Loucy (cell line): ENCODE measurements around the gene TUFT1.

Source experiments
- H2AFZ ChIP-seq: fragments of 200-600 bp; sonication (generic); 2 replicates; pipeline ENCODE4 v1.6.0; 2016; ENCODE audit warnings: antibody characterized with exemption, mild to moderate bottlenecking, low read length, moderate library complexity
- H3F3A ChIP-seq: fragments of 200-600 bp; 2 replicates; pipeline ENCODE4 v1.6.0; 2016; ENCODE audit warnings: antibody characterized with exemption, low read depth, mild to moderate bottlenecking
- H3K27me3 ChIP-seq: fragments of 200-600 bp; sonication (generic); 2 replicates; pipeline ENCODE4 v1.6.1; 2014; ENCODE audit warnings: low read length, mild to moderate bottlenecking; ENCODE audit not compliant: insufficient read depth, poor library complexity, severe bottlenecking
- H3K36me3 ChIP-seq: fragments of 200-600 bp; sonication (generic); 2 replicates; pipeline ENCODE4 v1.6.1; 2016; ENCODE audit warnings: low read length; ENCODE audit not compliant: insufficient read depth
- H3K4me1 ChIP-seq: fragments of 200-600 bp; sonication (generic); 2 replicates; pipeline ENCODE4 v1.5.1; 2014; ENCODE audit warnings: low read length, mild to moderate bottlenecking; ENCODE audit not compliant: insufficient read depth, poor library complexity, severe bottlenecking
- H3K4me2 ChIP-seq: fragments of 200-600 bp; sonication (generic); 2 replicates; pipeline ENCODE4 v1.6.0; 2014; ENCODE audit warnings: antibody characterized with exemption, low read length, low read depth, mild to moderate bottlenecking; ENCODE audit not compliant: poor library complexity, severe bottlenecking
- H3K4me3 ChIP-seq: fragments of 200-600 bp; sonication (generic); 2 replicates; pipeline ENCODE4 v1.5.1; 2014; ENCODE audit warnings: low read length, mild to moderate bottlenecking, mixed read lengths; ENCODE audit not compliant: poor library complexity, severe bottlenecking
- H3K79me2 ChIP-seq: fragments of 200-600 bp; sonication (generic); 2 replicates; pipeline ENCODE4 v1.6.1; 2014; ENCODE audit warnings: low read length; ENCODE audit not compliant: insufficient read depth
- H3K9ac ChIP-seq: fragments of 200-600 bp; sonication (generic); 2 replicates; pipeline ENCODE4 v1.6.0; 2014; ENCODE audit warnings: mild to moderate bottlenecking, low read depth, low read length, moderate library complexity; ENCODE audit not compliant: poor library complexity, severe bottlenecking
- H3K9me2 ChIP-seq: fragments of 200-600 bp; sonication (generic); replicated peaks from 2 replicates; pipeline ENCODE4 v1.6.1; 2016; ENCODE audit warnings: low read depth, low read length, mixed read lengths
- H3K9me3 ChIP-seq: fragments of 200-600 bp; sonication (generic); 2 replicates; pipeline ENCODE4 v1.6.1; 2014; ENCODE audit warnings: mild to moderate bottlenecking, antibody characterized with exemption, low read length, low read depth; ENCODE audit not compliant: insufficient read depth
- H4K20me1 ChIP-seq: fragments of 200-600 bp; sonication (generic); 2 replicates; pipeline ENCODE4 v1.6.0; 2014; ENCODE audit warnings: antibody characterized with exemption, low read length, mild to moderate bottlenecking; ENCODE audit not compliant: insufficient read depth, poor library complexity, severe bottlenecking
- CTCF ChIP-seq: fragments of 200-600 bp; sonication (generic); conservative IDR thresholded peaks from 2 replicates; pipeline ENCODE4 v1.5.1; 2014; ENCODE audit warnings: mild to moderate bottlenecking, antibody characterized with exemption, low read length
- EZH2phosphoT487 ChIP-seq: fragments of 200-600 bp; IDR thresholded peaks from 2 replicates; pipeline ENCODE4 v1.6.1; 2018; ENCODE audit warnings: antibody characterized with exemption, mild to moderate bottlenecking, moderate library complexity, borderline replicate concordance

Gene TUFT1

GRCh38 chr1:151510020-151510405 is 30.1 kb upstream of the TUFT1 start:
- TF ChIP-seq EZH2phosphoT487 (no peak), CTCF (no peak)
- Histone ChIP-seq H3K4me3 (no peak overlapping the region), H3K9me3 (no peaks in the 10 kb centered on the region), H4K20me1 (no peaks in the 10 kb centered on the region), H3K9ac (no peak overlapping the region), H3K36me3 (no peaks in the 10 kb centered on the region), H3K79me2 (no peaks in the 10 kb centered on the region), H3K27me3 (no peaks in the 10 kb centered on the region), H3K4me2 (peak overlapping the region; percentile 99), H3K4me1 (peaks cover 32% of the 10 kb centered on the region), H3K9me2 (no peaks in the 10 kb centered on the region), H3F3A (no peaks in the 10 kb centered on the region), H2AFZ (no peak overlapping the region; the same call in 1 of the 2 replicates)

- no peak for TF ChIP-seq CTCF
- TF ChIP-seq EZH2phosphoT487: no peak
These were observed 29.5 kb upstream of the TUFT1 start for GRCh38 chr1:151510614-151510956.

DNA sequence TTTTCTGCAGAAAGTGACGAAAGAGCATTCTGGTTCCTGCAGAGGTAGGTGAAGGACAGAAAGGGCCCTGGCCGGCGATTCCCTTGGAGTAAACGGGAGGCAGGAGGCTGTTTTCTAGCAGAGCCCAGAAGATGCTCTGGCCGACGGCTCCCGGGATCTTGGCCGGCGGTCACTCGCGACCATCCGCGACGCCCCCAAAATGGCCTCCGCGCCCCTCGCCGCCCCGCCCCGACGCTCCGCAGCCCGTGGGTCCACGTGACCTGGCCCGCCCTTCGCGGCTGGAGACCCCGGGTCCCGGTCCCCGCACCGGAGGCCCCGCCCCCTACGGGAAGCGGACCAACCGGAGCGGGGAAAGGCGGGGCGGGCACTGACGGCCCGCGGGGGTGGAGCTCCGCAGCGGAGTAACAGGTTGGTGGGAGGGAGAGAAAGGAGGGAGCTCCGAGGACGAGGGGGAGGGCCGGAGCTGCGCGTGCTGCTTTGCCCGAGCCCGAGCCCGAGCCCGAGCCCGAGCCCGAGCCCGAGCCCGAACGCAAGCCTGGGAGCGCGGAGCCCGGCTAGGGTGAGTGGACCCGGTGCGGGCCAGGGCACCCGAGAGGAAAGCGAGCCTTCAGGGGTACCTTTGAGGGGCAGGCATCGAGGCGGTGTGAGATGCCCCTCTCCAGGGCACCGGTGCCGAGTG is 29.0 kb upstream of the TUFT1 start, which contains the start of gene CGN:
Gene CGN, plus strand, starts transcription at position 431 of the 679 bp plus-strand sequence. CDS start 7,133 bp downstream, outside the sequence.
- Histone ChIP-seq H2AFZ (peak within 1 kb of the TSS; percentile 96), H3K79me2 (no peaks in the 10 kb centered on the region), H3K4me2 (peak within 1 kb of the TSS; percentile 99), H3K9ac (peak within 1 kb of the TSS; percentile 73), H3K27me3 (no peaks in the 10 kb centered on the region), H3K4me1 (peaks cover 32% of the 10 kb centered on the region), H3K4me3 (peak within 1 kb of the TSS; percentile 85), H4K20me1 (no peaks in the 10 kb centered on the region), H3K9me3 (no peaks in the 10 kb centered on the region), H3K9me2 (no peaks in the 10 kb centered on the region), H3F3A (no peaks in the 10 kb centered on the region), H3K36me3 (no peaks in the 10 kb centered on the region)
- no peak for TF ChIP-seq CTCF
- TF ChIP-seq EZH2phosphoT487: no peak

More at GRCh38 chr1:151510614-151510956, 29.5 kb upstream of the TUFT1 start:
- Histone ChIP-seq H3K4me1 (peaks cover 32% of the 10 kb centered on the region), H4K20me1 (no peaks in the 10 kb centered on the region), H3F3A (no peaks in the 10 kb centered on the region), H3K9ac (peak overlapping the region; percentile 66), H3K9me2 (no peaks in the 10 kb centered on the region), H3K27me3 (no peaks in the 10 kb centered on the region), H3K36me3 (no peaks in the 10 kb centered on the region), H3K4me3 (peak overlapping the region; percentile 85), H2AFZ (peak overlapping the region; percentile 96), H3K9me3 (no peaks in the 10 kb centered on the region), H3K4me2 (peak overlapping the region; percentile 99), H3K79me2 (no peaks in the 10 kb centered on the region)
